Pancreas (tissue), 10 donors: ENCODE results near the gene PPP2R5D. TPM values are rescaled to one million over a fixed set of nuclear protein-coding genes. Genes with fewer than 3 reads are reported as not detected.

Source experiments
- ATAC-seq, 4 donors: fragments of 200-7000 bp; cut with Tn5 transposase; one replicate each; pipeline versions ENCODE4 v1.8.0 to v1.9.1; 2020; ENCODE audit warnings: mild to moderate bottlenecking in 4 of 4, moderate library complexity in 4 of 4
- DNase-seq, 6 donors: peaks; one replicate each; pipeline ENCODE4 v3.0.0-alpha.2; 2020
- FAIRE-seq: peaks from 2 replicates; lab custom pipeline; 2012; peaks lifted over from hg19 to GRCh38; lab: Jason Lieb, UNC
- H3K27ac ChIP-seq, 4 donors: fragments of 200-600 bp; sonication (generic); 1 replicate in 3 of 4; 2 replicates in 1 of 4; pipeline versions ENCODE4 v1.5.0 to v1.8.0; 2020
- H3K27me3 ChIP-seq, 4 donors: fragments of 200-600 bp; one replicate each; pipeline ENCODE4 v1.8.0; 2021
- H3K36me3 ChIP-seq, 3 donors: fragments of 200-600 bp; sonication (generic) in 1 of 3; one replicate each; pipeline versions ENCODE4 v1.5.0 to v1.8.0; 2020 to 2021
- H3K4me1 ChIP-seq, 3 donors: fragments of 200-600 bp; one replicate each; pipeline ENCODE4 v1.8.0; 2021
- H3K4me3 ChIP-seq, 4 donors: fragments of 200-600 bp; sonication (generic) in 2 of 4; one replicate each; pipeline versions ENCODE4 v1.5.0 to v1.8.0; 2020 to 2021
- H3K9me3 ChIP-seq, 4 donors: fragments of 200-600 bp; one replicate each; pipeline ENCODE4 v1.8.0; 2021
- CTCF ChIP-seq, 4 donors: fragments of 200-600 bp; sonication (generic) in 3 of 4; IDR thresholded peaks; one replicate each; pipeline versions ENCODE4 v1.5.0 to v1.8.0; 2021; ENCODE audit warnings: antibody characterized with exemption in 4 of 4
- WGBS, 2 donors: extraction: QIAGEN DNeasy Blood & Tissue Kit; methylation state at CpG; one replicate each; pipeline ENCODE4 v1.1.7; 2013; 5-methylcytosine and 5-hydroxymethylcytosine counted together
- intact Hi-C, 3 donors: fragments of 100-400 bp; cut with DNase I; formaldehyde crosslinking; loops; one replicate each; pipeline versions ENCODE4 v1.11.1 to v1.14.2; 2022
- polyA plus RNA-seq, 2 donors: library from polyadenylated mRNA; stranded (reverse); fragments of 200-250 nt; gene quantifications; one replicate each; pipeline ENCODE4 v1.2.3, GENCODE V29; 2013
- total RNA-seq, 6 donors: library from RNA; stranded (reverse); fragmentation: NEBNext Ultra II Directional in 4 of 6; extraction: Animal tissue kit (Norgen Biotek cat#: 25700) in 4 of 6; gene quantifications; one replicate each; pipeline versions ENCODE4 v1.2.1 to v1.2.4, GENCODE V29; 2021 to 2023
- donor health status: healthy with polysubstance abuse.
- donor health status: DM: no; HTN: no; CAD: no; lungs with moderate emphysema.
- donor health status: DM: no; HTN: no; CAD: no.
- donor health status: control.
- donor health status: control.
- donor health status: Bipolar disorder and iron deficiency.
- donor health status: DM: yes; HTN: yes; CAD: no.
- donor health status: DM: no; HTN: no; CAD: no.
- donor health status: DM: no; HTN: no; CAD: no.
- donor health status: DM: yes; HTN: yes; CAD: no.

The PPP2R5D gene
- total and polyA plus RNA-seq, 8 donors, result 9.6 to 18.7 (median 12.6) TPM

- Histone ChIP-seq H3K9me3 (no peaks in the 10 kb centered on the region), H3K27me3 (no peaks in the 10 kb centered on the region), H3K27ac (no peak overlapping the region), H3K36me3 (peaks cover 0 to 35% (median 14%) of the 10 kb centered on the region in 3 donors), H3K4me3 (no peak overlapping the region), H3K4me1 (peaks cover 0 to 1% (median 0%) of the 10 kb centered on the region in 3 donors)
- intact Hi-C loops, result no loop called here
- TF ChIP-seq CTCF (IDR thresholded peaks at IDR 0.05), result no peak
- 91 to 98% methylated on average over 11 of the region's 11 CpGs for WGBS, 2 donors
- FAIRE-seq (no peak), DNase-seq (peak in 2 of 6 donors; percentile 41 to 79), ATAC-seq (no peak)
These were observed 17.1 kb upstream of the PPP2R5D start for GRCh38 chr6:42967228-42967627.

DNA sequence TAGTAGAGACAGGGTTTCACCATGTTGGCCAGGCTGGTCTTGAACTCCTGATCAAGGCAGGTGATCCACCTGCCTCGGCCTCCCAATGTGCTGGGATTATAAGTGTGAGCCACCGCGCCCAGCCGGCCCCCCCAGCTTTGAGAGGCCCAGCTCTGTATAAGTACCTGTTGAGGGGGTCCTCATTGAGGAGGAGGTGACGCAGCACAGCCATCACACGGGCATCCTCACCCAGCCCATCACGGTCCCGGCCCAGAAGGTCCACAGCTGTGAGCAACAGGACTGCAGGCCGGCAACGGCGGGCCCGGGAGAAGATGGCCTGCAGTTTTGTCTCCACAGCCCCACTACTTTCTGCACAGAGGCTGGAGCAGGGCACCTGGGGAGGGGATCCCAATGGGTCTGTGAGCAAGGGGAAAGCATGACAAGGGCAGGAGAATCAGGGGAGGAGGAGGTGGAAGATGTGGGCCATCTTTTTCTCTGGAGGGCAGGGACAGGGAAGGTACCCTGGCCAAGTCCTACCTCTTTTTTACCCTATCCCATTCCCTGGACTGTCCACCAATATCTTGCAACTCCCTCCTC lies 16.2 kb upstream of the PPP2R5D start:
- Histone ChIP-seq H3K27me3 (no peaks in the 10 kb centered on the region), H3K27ac (no peak overlapping the region), H3K4me1 (no peaks in the 10 kb centered on the region), H3K36me3 (peaks cover 0 to 35% (median 14%) of the 10 kb centered on the region in 3 donors), H3K9me3 (no peaks in the 10 kb centered on the region), H3K4me3 (no peak overlapping the region)
- peak in 1 of 4 donors; percentile 1 for ATAC-seq
- intact Hi-C loops, result no loop called here
- peak in 1 of 6 donors; percentile 84 for DNase-seq
- no peak for FAIRE-seq
- WGBS, 2 donors, result 88 to 98% methylated on average over 12 of the region's 12 CpGs
- no peak for TF ChIP-seq CTCF (IDR thresholded peaks at IDR 0.05)

DNA sequence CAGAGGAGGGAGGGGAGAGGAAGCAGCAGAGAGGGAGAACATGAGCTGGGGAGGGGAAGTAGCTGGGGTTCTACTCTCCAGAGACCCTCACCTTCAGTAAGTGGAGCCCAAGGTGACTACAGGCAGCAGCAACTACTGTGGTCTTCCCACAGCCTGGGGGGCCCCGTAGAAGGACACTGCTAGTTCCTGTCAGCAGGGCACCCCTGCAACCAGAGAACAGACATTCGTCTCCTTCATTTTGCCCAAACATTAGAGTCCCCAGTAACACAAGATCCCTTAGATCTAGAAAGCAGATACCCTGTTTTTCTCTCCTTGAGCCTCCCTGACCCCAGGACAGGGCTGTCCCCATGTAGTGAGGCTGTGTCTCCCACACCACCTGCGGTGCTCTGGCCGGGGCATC lies 15.6 kb upstream of the PPP2R5D start:
- H3K27ac ChIP-seq, result no peak overlapping the region
- no peaks in the 10 kb centered on the region for H3K4me1 ChIP-seq
- intact Hi-C loops, result no loop called here
- no peak for TF ChIP-seq CTCF (IDR thresholded peaks at IDR 0.05)
- H3K36me3 ChIP-seq, result peaks cover 0 to 30% (median 9%) of the 10 kb centered on the region in 3 donors
- no peak overlapping the region for H3K4me3 ChIP-seq
- no peaks in the 10 kb centered on the region for H3K9me3 ChIP-seq
- WGBS, 2 donors, result 62 to 67% methylated on average over 4 of the region's 4 CpGs
- DNase-seq, result peak in 1 of 6 donors; percentile 56
- FAIRE-seq, result no peak
- ATAC-seq, result peak in 2 of 4 donors; percentile 7 to 10
- H3K27me3 ChIP-seq, result no peaks in the 10 kb centered on the region

DNA sequence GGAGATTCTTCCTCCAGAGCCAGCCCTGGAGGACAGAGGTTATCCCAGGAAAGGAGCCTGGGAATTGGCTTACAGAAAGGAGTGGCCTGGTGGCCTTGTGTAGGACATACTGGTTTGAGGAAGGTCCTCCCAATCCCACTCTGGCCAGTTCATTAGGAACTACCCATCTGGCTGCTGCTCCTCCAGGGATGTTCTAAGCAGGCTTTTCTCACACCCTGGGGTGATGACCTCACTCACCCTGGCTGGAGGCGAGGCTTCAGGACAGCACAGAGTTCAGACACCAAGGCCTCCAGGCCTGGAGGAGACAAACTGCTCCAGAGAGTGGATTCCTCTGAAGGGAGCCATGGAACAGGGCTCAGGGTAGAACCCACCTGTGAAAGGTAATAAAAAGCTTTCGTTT lies 14.9 kb upstream of the PPP2R5D start:
- Histone ChIP-seq H3K36me3 (peaks cover 0 to 23% (median 5%) of the 10 kb centered on the region in 3 donors), H3K27me3 (no peaks in the 10 kb centered on the region), H3K4me1 (no peaks in the 10 kb centered on the region), H3K4me3 (no peak overlapping the region), H3K27ac (no peak overlapping the region), H3K9me3 (no peaks in the 10 kb centered on the region)
- ATAC-seq, result peak in 3 of 4 donors; percentile 12 to 35 (median 21)
- WGBS, 2 donors, result 75 to 87% methylated on average over 2 of the region's 2 CpGs
- intact Hi-C loops, result no loop called here
- peak in 1 of 6 donors; percentile 70 for DNase-seq
- FAIRE-seq, result no peak
- TF ChIP-seq CTCF (IDR thresholded peaks at IDR 0.05), result no peak

GRCh38 chr6:42969934-42970333 lies 14.4 kb upstream of the PPP2R5D start:
- FAIRE-seq (no peak), ATAC-seq (peak in 1 of 4 donors; percentile 4), DNase-seq (peak in 1 of 6 donors; percentile 53)
- H3K4me3 ChIP-seq, result no peak overlapping the region
- no peaks in the 10 kb centered on the region for H3K9me3 ChIP-seq
- intact Hi-C loops, result no loop called here
- no peaks in the 10 kb centered on the region for H3K4me1 ChIP-seq
- no peaks in the 10 kb centered on the region for H3K27me3 ChIP-seq
- 59 to 71% methylated on average over 4 of the region's 4 CpGs for WGBS, 2 donors
- TF ChIP-seq CTCF (IDR thresholded peaks at IDR 0.05), result no peak
- no peak overlapping the region for H3K27ac ChIP-seq
- peaks cover 0 to 18% (median 5%) of the 10 kb centered on the region in 3 donors for H3K36me3 ChIP-seq
